ENCODE measurements around the gene GRIA3. TPM values are rescaled to one million over a fixed set of nuclear protein-coding genes. Genes with fewer than 3 reads are reported as not detected.

GRIA3 gene
- total RNA-seq, 1 experiment from 2014 or later, result 1.4 TPM

DNA sequence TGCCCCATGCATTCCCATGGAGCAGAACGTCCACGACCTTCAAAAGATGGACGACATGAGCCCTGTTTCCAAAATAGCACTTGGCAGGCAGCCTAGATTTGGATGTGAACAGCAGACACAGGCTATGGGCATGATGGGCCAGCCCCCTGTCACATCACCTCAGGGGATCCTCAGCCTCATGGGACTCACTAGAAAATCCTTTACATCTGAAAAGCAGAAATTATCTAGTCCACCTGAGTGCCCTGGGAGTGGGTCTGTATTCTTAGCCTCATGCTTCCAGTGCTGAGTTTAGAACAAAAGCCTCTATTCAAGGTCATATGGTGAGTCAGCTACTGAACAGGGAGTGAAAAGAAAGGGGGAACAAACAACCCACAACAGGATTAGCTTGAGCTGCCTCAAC is 35.8 kb downstream of the GRIA3 start:
- no peak for TF ChIP-seq CTCF (conservative IDR thresholded peaks at IDR 0.05)
- Histone ChIP-seq H3K23ac (ENCODE audit: insufficient read length, low read depth, low read length) (no peak overlapping the region), H2AK5ac (ENCODE audit: insufficient read length, low read length) (no peak overlapping the region), H2BK120ac (ENCODE audit: low read depth, low read length, poor library complexity, severe bottlenecking) (no peak overlapping the region), H2BK5ac (ENCODE audit: insufficient read length, low read length) (no peak overlapping the region), H3K79me1 (ENCODE audit: insufficient read depth, low read depth, low read length, poor library complexity, severe bottlenecking) (no peaks in the 10 kb centered on the region), H3K79me2 (ENCODE audit: insufficient read depth, low read length) (no peaks in the 10 kb centered on the region), H3K4ac (ENCODE audit: low read depth, low read length) (no peak overlapping the region), H4K91ac (ENCODE audit: insufficient read length, low read depth, low read length) (no peak overlapping the region), H4K8ac (replicated peaks; ENCODE audit: insufficient read length, low read depth, low read length) (no peak overlapping the region), H2BK12ac (ENCODE audit: insufficient read length, low read depth, low read length) (no peak overlapping the region), H2AFZ (ENCODE audit: low read length) (no peak overlapping the region), H3K23me2 (ENCODE audit: insufficient read length, low read depth, low read length, poor library complexity, severe bottlenecking) (no peaks in the 10 kb centered on the region), H3K4me1 (ENCODE audit: insufficient read depth, low read length) (no peaks in the 10 kb centered on the region), H3K27me3 (ENCODE audit: insufficient read depth, low read length) (no peaks in the 10 kb centered on the region), H3K27ac (ENCODE audit: insufficient read length, low read depth, low read length) (no peak overlapping the region), H3K4me2 (ENCODE audit: insufficient read depth, insufficient read length, low read length) (no peak overlapping the region), H3K56ac (ENCODE audit: insufficient read length, low read depth, low read length) (no peak overlapping the region), H3T11ph (ENCODE audit: low read length) (no peak overlapping the region), H2BK20ac (ENCODE audit: low read depth, low read length, poor library complexity, severe bottlenecking) (no peak overlapping the region), H3K14ac (ENCODE audit: insufficient read depth, low read length) (no peak overlapping the region), H3K9me3 (ENCODE audit: control insufficient read depth, low read depth, low read length) (peaks cover 48% of the 10 kb centered on the region), H4K5ac (ENCODE audit: insufficient read length, low read depth, low read length) (no peak overlapping the region), H4K20me1 (ENCODE audit: control insufficient read depth, insufficient read depth, insufficient read length) (no peaks in the 10 kb centered on the region), H3K18ac (ENCODE audit: insufficient read length, low read depth, low read length) (no peak overlapping the region), H3K9ac (ENCODE audit: extremely low read depth, insufficient read length, low read length) (no peak overlapping the region), H2BK15ac (ENCODE audit: low read depth, low read length) (no peak overlapping the region)
- Mint-ChIP-seq H3K9me3 (peaks cover 0 to 70% of the 10 kb centered on the region in 2 experiments; a peak in 3 of 5 replicates), H3K4me1 (peaks cover 6 to 17% of the 10 kb centered on the region in 2 experiments), H3K27ac (no peak overlapping the region; a peak in 1 of 7 replicates), H3K27me3 (ENCODE audit: low read depth) (peaks cover 44% of the 10 kb centered on the region), H3K4me3 (no peak overlapping the region), H3K36me3 (ENCODE audit: insufficient read depth in 1 of 3, low read depth in 3 of 3) (peaks cover 0 to 6% (median 2%) of the 10 kb centered on the region in 3 experiments; a peak in 4 of 7 replicates)
- peak; percentile 28 for DNase-seq
- no CpG with 5 or more reads among the region's 3 CpGs for WGBS (ENCODE audit: extremely low coverage, insufficient read length, low lambda C conversion rate)

Measured in H9 (cell line).